Sigmoid colon (tissue), 7 donors: Measurements from ENCODE around the gene NMD3. TPM values are rescaled to one million over a fixed set of nuclear protein-coding genes. Genes with fewer than 3 reads are reported as not detected.

ENCODE experiments used
- DNase-seq: peaks from one replicate; pipeline ENCODE4 v3.0.0-alpha.2; 2019
- H3K27ac ChIP-seq, 4 donors: fragments of 200-600 bp; sonication (generic); one replicate each; pipeline ENCODE4 v1.5.1; 2016 to 2019; ENCODE audit warnings: mild to moderate bottlenecking in 1 of 4
- H3K27me3 ChIP-seq, 3 donors: fragments of 200-600 bp; sonication (generic); one replicate each; pipeline ENCODE4 v1.5.1; 2019; ENCODE audit warnings: mild to moderate bottlenecking in 1 of 3
- H3K36me3 ChIP-seq, 4 donors: fragments of 200-600 bp; sonication (generic); one replicate each; pipeline ENCODE4 v1.5.1; 2016 to 2019
- H3K4me1 ChIP-seq, 4 donors: fragments of 200-600 bp; sonication (generic); one replicate each; pipeline ENCODE4 v1.5.1; 2017 to 2019
- H3K4me3 ChIP-seq, 4 donors: fragments of 200-600 bp; sonication (generic); one replicate each; pipeline ENCODE4 v1.5.1; 2017 to 2019; ENCODE audit warnings: mild to moderate bottlenecking in 2 of 4, moderate library complexity in 1 of 4
- H3K9me3 ChIP-seq, 4 donors: fragments of 200-600 bp in 3 of 4; sonication (generic) in 3 of 4; one replicate each; pipeline versions ENCODE4 v1.5.1 to v1.6.1; 2013 to 2019
- CTCF ChIP-seq, 4 experiments: fragments of 450-650 bp in 3 of 4; fragments of 200-600 bp in 1 of 4; IDR thresholded peaks; one replicate each; pipeline ENCODE4 v1.5.1; 2016 to 2019; ENCODE audit warnings: antibody characterized with exemption in 4 of 4, mild to moderate bottlenecking in 3 of 4, moderate library complexity in 2 of 4
- EP300 ChIP-seq, 4 donors: sonication (generic); formaldehyde crosslinking; IDR thresholded peaks; one replicate each; pipeline ENCODE4 v1.6.1; 2017; ENCODE audit warnings: antibody characterized with exemption in 4 of 4
- POLR2A ChIP-seq, 2 donors: fragments of 450-650 bp; IDR thresholded peaks; one replicate each; pipeline ENCODE4 v1.6.1; 2016; ENCODE audit warnings: antibody characterized with exemption in 2 of 2, mild to moderate bottlenecking in 2 of 2, moderate library complexity in 2 of 2
- POLR2AphosphoS5 ChIP-seq, 4 donors: sonication (generic); formaldehyde crosslinking; IDR thresholded peaks; one replicate each; pipeline ENCODE4 v1.6.1; 2017; ENCODE audit warnings: antibody characterized with exemption in 4 of 4
- WGBS, 2 donors: extraction: QIAGEN DNeasy Blood & Tissue Kit; methylation state at CpG; one replicate each; pipeline ENCODE4 v1.1.7; 2013; 5-methylcytosine and 5-hydroxymethylcytosine counted together
- intact Hi-C: fragments of 100-400 bp; cut with DNase I; formaldehyde crosslinking; loops from one replicate; pipeline ENCODE4 v1.15.1; 2023
- polyA plus RNA-seq, 3 donors: library from polyadenylated mRNA; stranded (reverse); fragments of 200-250 nt; gene quantifications; one replicate each; pipeline ENCODE4 v1.2.3, GENCODE V29; 2013
- total RNA-seq, 4 donors: library from RNA; depleted of rRNA; stranded (reverse); fragments of >200 nt; gene quantifications; one replicate each; pipeline ENCODE4 v1.1.0, GENCODE V29; 2016
- donor health status: healthy with polysubstance abuse.
- donor health status: Bipolar disorder and iron deficiency.
- donor health status: healthy.

The NMD3 gene
- total and polyA plus RNA-seq, 7 donors = 20.7 to 58.3 (median 42.4) TPM

- H3K4me3 ChIP-seq = no peak overlapping the region
- intact Hi-C loops = no loop called here
Observed at GRCh38 chr3:161266731-161267150, 45.6 kb downstream of the NMD3 start.

GRCh38 chr3:161267646-161268045, 46.5 kb downstream of the NMD3 start:
- peaks cover 0 to 13% (median 0%) of the 10 kb centered on the region in 4 donors for H3K36me3 ChIP-seq
- no peaks in the 10 kb centered on the region for H3K27me3 ChIP-seq
- intact Hi-C loops = no loop called here
- H3K27ac ChIP-seq = no peak overlapping the region
- peaks cover 0 to 3% (median 0%) of the 10 kb centered on the region in 4 donors for H3K4me1 ChIP-seq
- no peak for DNase-seq
- TF ChIP-seq POLR2A (IDR thresholded peaks at IDR 0.05) = no peak
- no peak for TF ChIP-seq CTCF (IDR thresholded peaks at IDR 0.05)
- TF ChIP-seq EP300 (IDR thresholded peaks at IDR 0.05) = no peak
- TF ChIP-seq POLR2AphosphoS5 (IDR thresholded peaks at IDR 0.05) = no peak
- H3K9me3 ChIP-seq = no peaks in the 10 kb centered on the region
- 74 to 82% methylated on average over 3 of the region's 3 CpGs for WGBS, 2 donors
- no peak overlapping the region for H3K4me3 ChIP-seq

More at GRCh38 chr3:161266731-161267150, 45.6 kb downstream of the NMD3 start:
- H3K27ac ChIP-seq = no peak overlapping the region
- no peaks in the 10 kb centered on the region for H3K27me3 ChIP-seq
- 14 to 35% methylated on average over 1 of the region's 1 CpG for WGBS, 2 donors
- TF ChIP-seq CTCF (IDR thresholded peaks at IDR 0.05) = no peak
- no peak for TF ChIP-seq POLR2AphosphoS5 (IDR thresholded peaks at IDR 0.05)
- no peak for TF ChIP-seq EP300 (IDR thresholded peaks at IDR 0.05)
- no peak for TF ChIP-seq POLR2A (IDR thresholded peaks at IDR 0.05)
- no peaks in the 10 kb centered on the region for H3K9me3 ChIP-seq
- DNase-seq = no peak
- peaks cover 0 to 3% (median 0%) of the 10 kb centered on the region in 4 donors for H3K4me1 ChIP-seq
- H3K36me3 ChIP-seq = peaks cover 0 to 13% (median 0%) of the 10 kb centered on the region in 4 donors

GRCh38 chr3:161268601-161269000, 47.5 kb downstream of the NMD3 start:
- H3K4me1 ChIP-seq = peaks cover 0 to 3% (median 0%) of the 10 kb centered on the region in 4 donors
- peaks cover 0 to 13% (median 0%) of the 10 kb centered on the region in 4 donors for H3K36me3 ChIP-seq

GRCh38 chr3:161270991-161271390, 49.9 kb downstream of the NMD3 start:
- peaks cover 0 to 16% (median 0%) of the 10 kb centered on the region in 4 donors for H3K36me3 ChIP-seq
- WGBS, 2 donors = 96% methylated on average over 4 of the region's 4 CpGs

More at GRCh38 chr3:161268601-161269000, 47.5 kb downstream of the NMD3 start:
- no peaks in the 10 kb centered on the region for H3K9me3 ChIP-seq
- no peak overlapping the region for H3K4me3 ChIP-seq
- no peak for TF ChIP-seq POLR2AphosphoS5 (IDR thresholded peaks at IDR 0.05)
- TF ChIP-seq EP300 (IDR thresholded peaks at IDR 0.05) = no peak
- TF ChIP-seq POLR2A (IDR thresholded peaks at IDR 0.05) = no peak
- TF ChIP-seq CTCF (IDR thresholded peaks at IDR 0.05) = no peak
- 67 to 90% methylated on average over 3 of the region's 3 CpGs for WGBS, 2 donors
- DNase-seq = no peak
- H3K27ac ChIP-seq = no peak overlapping the region
- H3K27me3 ChIP-seq = no peaks in the 10 kb centered on the region
- intact Hi-C loops = no loop called here

More at GRCh38 chr3:161270991-161271390, 49.9 kb downstream of the NMD3 start:
- Histone ChIP-seq H3K4me1 (peaks cover 0 to 3% (median 0%) of the 10 kb centered on the region in 4 donors), H3K27me3 (no peaks in the 10 kb centered on the region), H3K27ac (no peak overlapping the region), H3K9me3 (no peaks in the 10 kb centered on the region), H3K4me3 (no peak overlapping the region)
- DNase-seq = no peak
- intact Hi-C loops = no loop called here
- TF ChIP-seq CTCF (IDR thresholded peaks at IDR 0.05) (no peak), EP300 (IDR thresholded peaks at IDR 0.05) (no peak), POLR2AphosphoS5 (IDR thresholded peaks at IDR 0.05) (no peak), POLR2A (IDR thresholded peaks at IDR 0.05) (no peak)
